ENCODE data around the gene CACNA1C. TPM values are rescaled to one million over a fixed set of nuclear protein-coding genes. Genes with fewer than 3 reads are reported as not detected.

Gene CACNA1C
- total RNA-seq, 4 donors from 2014 or later, result 44.1 to 104 (median 49.4) TPM

DNA sequence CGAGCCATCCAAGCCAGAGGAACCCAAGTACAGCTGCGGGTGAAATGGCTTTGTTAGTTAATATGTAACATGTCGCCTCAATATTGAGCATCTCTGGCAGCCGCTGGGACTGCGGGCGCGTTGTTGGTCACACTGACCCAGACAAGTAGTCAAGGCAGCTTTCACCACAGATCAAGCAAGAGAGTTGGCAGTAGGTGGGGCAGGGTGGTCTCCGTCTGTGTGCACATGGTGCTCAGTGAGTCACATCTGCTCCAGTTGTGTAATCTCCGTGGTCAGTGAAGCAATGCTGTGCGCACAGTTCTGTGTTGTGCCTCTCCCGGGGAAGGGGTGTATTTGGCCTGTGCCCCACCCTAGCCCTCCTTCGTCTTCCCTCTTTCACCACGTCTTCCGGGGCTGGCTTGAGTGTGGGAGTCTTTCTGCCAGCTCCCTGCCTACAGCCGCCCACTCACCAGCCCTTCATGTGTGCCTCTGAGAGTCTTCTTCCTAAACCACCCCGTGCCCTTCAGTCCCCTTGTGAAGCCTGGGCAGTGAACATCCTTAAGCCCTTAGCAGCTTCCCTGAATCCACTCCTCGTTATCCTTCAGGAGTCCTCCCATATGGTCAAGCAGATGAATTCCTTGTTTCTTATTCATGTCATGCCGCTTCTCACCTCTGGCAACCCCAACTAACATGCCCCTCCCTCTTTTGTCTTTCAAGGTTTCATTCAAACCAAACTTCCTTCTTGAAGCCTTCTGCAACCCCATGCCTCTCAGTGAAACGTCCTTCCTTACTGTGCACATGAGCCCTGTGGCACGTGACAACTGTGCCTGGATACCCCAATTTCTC is 242.1 kb downstream of the CACNA1C start:
- intact Hi-C loops (cut with DNase I), result loop anchor here (10.0 kb wide), 1 partner anchor 290 kb away; no protein-coding TSS in a partner anchor
- TF ChIP-seq POLR2AphosphoS5 (IDR thresholded peaks at IDR 0.05) (no peak), POLR2A (IDR thresholded peaks at IDR 0.05; ENCODE audit: low read depth) (no peak), EP300 (IDR thresholded peaks at IDR 0.05) (no peak)
- TF ChIP-seq, protein P1, sequence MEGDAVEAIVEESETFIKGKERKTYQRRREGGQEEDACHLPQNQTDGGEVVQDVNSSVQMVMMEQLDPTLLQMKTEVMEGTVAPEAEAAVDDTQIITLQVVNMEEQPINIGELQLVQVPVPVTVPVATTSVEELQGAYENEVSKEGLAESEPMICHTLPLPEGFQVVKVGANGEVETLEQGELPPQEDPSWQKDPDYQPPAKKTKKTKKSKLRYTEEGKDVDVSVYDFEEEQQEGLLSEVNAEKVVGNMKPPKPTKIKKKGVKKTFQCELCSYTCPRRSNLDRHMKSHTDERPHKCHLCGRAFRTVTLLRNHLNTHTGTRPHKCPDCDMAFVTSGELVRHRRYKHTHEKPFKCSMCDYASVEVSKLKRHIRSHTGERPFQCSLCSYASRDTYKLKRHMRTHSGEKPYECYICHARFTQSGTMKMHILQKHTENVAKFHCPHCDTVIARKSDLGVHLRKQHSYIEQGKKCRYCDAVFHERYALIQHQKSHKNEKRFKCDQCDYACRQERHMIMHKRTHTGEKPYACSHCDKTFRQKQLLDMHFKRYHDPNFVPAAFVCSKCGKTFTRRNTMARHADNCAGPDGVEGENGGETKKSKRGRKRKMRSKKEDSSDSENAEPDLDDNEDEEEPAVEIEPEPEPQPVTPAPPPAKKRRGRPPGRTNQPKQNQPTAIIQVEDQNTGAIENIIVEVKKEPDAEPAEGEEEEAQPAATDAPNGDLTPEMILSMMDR (IDR thresholded peaks at IDR 0.05), result no peak
- no peaks in the 10 kb centered on the region for H3K36me3 ChIP-seq
- 72% methylated on average over 20 of the region's 20 CpGs for WGBS
- no peak overlapping the region for H3K27ac ChIP-seq (replicated peaks in 1 of 4)
- DNase-seq (ENCODE audit: extremely low spot score), result no peak
- no peaks in the 10 kb centered on the region for H3K9me3 ChIP-seq
- H3K27me3 ChIP-seq, result no peaks in the 10 kb centered on the region
- H3K4me1 ChIP-seq, result peaks cover 65 to 75% (median 66%) of the 10 kb centered on the region in 4 donors
- H3K4me3 ChIP-seq, result no peak overlapping the region

DNA sequence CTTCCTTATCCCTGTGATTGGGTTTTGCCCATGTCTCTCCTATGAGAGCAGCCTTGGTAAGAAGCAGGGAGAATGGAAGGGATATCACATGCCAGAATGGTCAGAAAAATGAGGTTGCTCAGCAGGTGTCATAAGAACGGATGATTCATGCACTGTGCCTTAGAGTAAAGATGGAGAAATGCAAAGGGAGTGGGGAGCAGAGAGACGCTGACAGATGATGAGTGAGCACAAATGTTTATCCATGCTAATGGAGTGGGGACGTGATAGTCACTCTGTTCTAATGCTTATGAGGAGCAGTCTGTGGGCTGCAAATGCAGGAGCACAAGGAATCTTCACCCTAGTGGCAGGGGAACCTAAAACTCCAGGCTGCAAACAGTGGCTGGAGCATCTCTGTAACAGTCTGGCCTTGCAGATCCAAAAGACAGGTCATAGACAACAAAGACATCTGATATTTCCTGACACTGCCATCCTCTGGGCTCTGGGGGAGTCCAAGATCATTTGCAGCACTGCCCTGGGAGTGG is 243.2 kb downstream of the CACNA1C start:
- DNase-seq (ENCODE audit: extremely low spot score), result no peak
- Histone ChIP-seq H3K27ac (replicated peaks in 1 of 4) (no peak overlapping the region), H3K4me3 (no peak overlapping the region), H3K4me1 (peaks cover 66 to 74% (median 72%) of the 10 kb centered on the region in 4 donors), H3K9me3 (no peaks in the 10 kb centered on the region), H3K27me3 (no peaks in the 10 kb centered on the region), H3K36me3 (no peaks in the 10 kb centered on the region)
- WGBS, result 51% methylated on average over 3 of the region's 3 CpGs
- TF ChIP-seq EP300 (IDR thresholded peaks at IDR 0.05), result no peak
- TF ChIP-seq POLR2AphosphoS5 (IDR thresholded peaks at IDR 0.05), result peak in 1 of 2 donors; percentile 15
- no peak for TF ChIP-seq POLR2A (IDR thresholded peaks at IDR 0.05; ENCODE audit: low read depth)
- TF ChIP-seq, protein P1 (IDR thresholded peaks at IDR 0.05), result no peak
- intact Hi-C loops (cut with DNase I), result loop anchor here (10.0 kb wide), 1 partner anchor 289 kb away; no protein-coding TSS in a partner anchor

DNA sequence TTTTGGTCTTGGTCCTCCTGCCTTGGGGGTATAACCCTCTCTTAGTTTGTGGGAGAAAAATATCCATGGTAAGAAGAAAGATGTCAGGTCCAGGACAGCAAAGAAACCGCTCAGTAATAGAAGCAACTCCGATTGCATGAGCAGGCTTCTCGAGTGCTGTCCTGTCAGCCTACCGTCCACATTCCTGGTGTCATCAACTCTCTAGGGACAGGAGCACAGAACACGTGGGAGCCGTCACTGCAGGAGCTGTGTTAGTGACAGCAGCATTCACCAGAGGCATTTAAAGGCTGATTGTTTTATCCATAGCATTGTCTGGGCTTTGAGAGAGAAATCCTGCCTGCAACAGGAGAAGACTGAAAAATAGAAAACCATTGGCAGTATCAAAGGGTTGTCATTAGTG is 244.2 kb downstream of the CACNA1C start:
- DNase-seq (ENCODE audit: extremely low spot score), result no peak
- 69% methylated on average over 6 of the region's 6 CpGs for WGBS
- no peaks in the 10 kb centered on the region for H3K9me3 ChIP-seq
- no peak for TF ChIP-seq POLR2A (IDR thresholded peaks at IDR 0.05; ENCODE audit: low read depth)
- no peak for TF ChIP-seq EP300 (IDR thresholded peaks at IDR 0.05)
- TF ChIP-seq, protein P1 (IDR thresholded peaks at IDR 0.05), result no peak
- TF ChIP-seq POLR2AphosphoS5 (IDR thresholded peaks at IDR 0.05), result no peak
- H3K27ac ChIP-seq (replicated peaks in 1 of 4), result no peak overlapping the region
- intact Hi-C loops (cut with DNase I), result loop anchor here (10.0 kb wide), 1 partner anchor 288 kb away; no protein-coding TSS in a partner anchor
- no peaks in the 10 kb centered on the region for H3K36me3 ChIP-seq
- H3K4me1 ChIP-seq, result peaks cover 70 to 75% (median 73%) of the 10 kb centered on the region in 4 donors
- H3K27me3 ChIP-seq, result no peaks in the 10 kb centered on the region
- no peak overlapping the region for H3K4me3 ChIP-seq

DNA sequence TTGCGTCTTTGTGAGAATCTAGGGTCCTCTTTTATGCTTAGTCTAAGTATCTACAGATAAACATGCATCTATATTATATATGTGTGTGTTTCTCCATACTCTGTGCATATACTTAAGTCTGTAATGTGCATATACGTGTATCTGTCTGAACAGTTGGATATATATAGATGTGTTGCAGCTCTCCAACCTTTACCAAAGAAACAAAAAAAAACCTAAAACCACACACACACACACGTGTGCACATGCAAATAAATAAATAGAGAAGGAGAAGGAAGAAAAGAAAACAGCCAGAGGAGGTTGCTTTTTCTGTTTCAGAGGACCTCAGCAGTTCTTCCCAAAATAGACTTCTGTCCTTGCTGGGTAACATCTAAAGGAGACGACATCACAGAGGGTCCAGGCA is 244.9 kb downstream of the CACNA1C start:
- no peak overlapping the region for H3K27ac ChIP-seq (replicated peaks in 1 of 4)
- peaks cover 70 to 75% (median 73%) of the 10 kb centered on the region in 4 donors for H3K4me1 ChIP-seq
- no peaks in the 10 kb centered on the region for H3K9me3 ChIP-seq
- TF ChIP-seq POLR2AphosphoS5 (IDR thresholded peaks at IDR 0.05) (no peak), EP300 (IDR thresholded peaks at IDR 0.05) (no peak)
- 74% methylated on average over 4 of the region's 4 CpGs for WGBS
- H3K36me3 ChIP-seq, result no peaks in the 10 kb centered on the region
- DNase-seq (ENCODE audit: extremely low spot score), result no peak
- no peaks in the 10 kb centered on the region for H3K27me3 ChIP-seq
- no peak overlapping the region for H3K4me3 ChIP-seq
- intact Hi-C loops (cut with DNase I), result loop anchor here (10.0 kb wide), 1 partner anchor 287 kb away; no protein-coding TSS in a partner anchor

DNA sequence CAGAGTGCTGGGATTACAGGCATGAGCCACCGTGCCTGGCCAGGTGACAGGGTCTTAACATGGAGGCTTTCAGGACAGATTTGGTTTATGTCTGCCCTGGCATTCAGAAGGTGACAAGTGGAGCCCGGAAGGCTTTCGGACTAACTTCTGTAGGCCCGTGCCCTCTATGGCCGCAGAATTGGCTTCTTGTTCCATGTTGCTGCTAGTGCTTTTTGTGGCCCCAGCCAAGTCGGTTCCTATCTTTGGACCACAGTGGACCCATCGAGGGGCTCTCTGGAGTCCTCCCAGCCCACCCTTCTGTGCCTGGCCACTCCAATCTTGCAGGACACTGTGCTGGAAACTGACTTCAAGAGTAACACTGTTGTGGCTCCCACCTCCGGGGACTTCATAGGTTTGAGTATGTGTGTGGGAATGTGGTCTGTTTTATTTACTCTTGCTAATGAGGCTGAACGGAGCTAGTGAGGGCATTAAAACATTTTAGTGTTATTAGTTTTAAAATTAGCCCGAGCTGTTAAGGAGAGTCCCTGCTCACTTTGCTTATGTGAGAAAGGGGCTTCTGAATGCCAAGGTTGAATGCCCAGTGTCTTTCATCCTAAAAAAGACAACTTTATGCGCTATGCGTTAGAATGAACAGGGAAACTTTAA is 245.9 kb downstream of the CACNA1C start:
- H3K27me3 ChIP-seq, result no peaks in the 10 kb centered on the region
- intact Hi-C loops (cut with DNase I), result loop anchor here (10.0 kb wide), 1 partner anchor 286 kb away; no protein-coding TSS in a partner anchor
- no peak for DNase-seq (ENCODE audit: extremely low spot score)
- no peaks in the 10 kb centered on the region for H3K9me3 ChIP-seq
- peaks cover 72 to 82% (median 77%) of the 10 kb centered on the region in 4 donors for H3K4me1 ChIP-seq
- TF ChIP-seq, protein P1 (IDR thresholded peaks at IDR 0.05), result no peak
- TF ChIP-seq POLR2AphosphoS5 (IDR thresholded peaks at IDR 0.05), result no peak
- no peak for TF ChIP-seq POLR2A (IDR thresholded peaks at IDR 0.05; ENCODE audit: low read depth)
- no peak for TF ChIP-seq EP300 (IDR thresholded peaks at IDR 0.05)
- WGBS, result 86% methylated on average over 11 of the region's 12 CpGs
- H3K4me3 ChIP-seq, result no peak overlapping the region
- H3K27ac ChIP-seq (replicated peaks in 1 of 4), result no peak overlapping the region
- no peaks in the 10 kb centered on the region for H3K36me3 ChIP-seq
